Stimulated activated CD8-positive, alpha-beta memory T cell treated with anti-CD3 and anti-CD28 coated beads, Interleukin-7, amount 100 ng/mL, for 48 hours (primary cell): ENCODE results near the gene PIGQ.

Experiments used
- DNase-seq, 2 donors: peaks; one replicate each; pipeline ENCODE4 v3.0.0-alpha.2; 2020; ENCODE audit warnings: low read depth in 1 of 2; ENCODE audit errors: extremely low read depth in 1 of 2

Gene PIGQ

GRCh38 chr16:533391-534123 is 36.2 kb upstream of the PIGQ start:
- no peak for DNase-seq

- no peak for DNase-seq
These were observed 35.6 kb upstream of the PIGQ start for GRCh38 chr16:534135-534534.

GRCh38 chr16:534856-535445 is 34.8 kb upstream of the PIGQ start:
- no peak for DNase-seq

GRCh38 chr16:535446-536405 is 34.0 kb upstream of the PIGQ start:
- DNase-seq = no peak

GRCh38 chr16:536746-537145 is 33.0 kb upstream of the PIGQ start:
- DNase-seq = no peak

GRCh38 chr16:537415-538335 is 32.1 kb upstream of the PIGQ start:
- no peak for DNase-seq

GRCh38 chr16:539901-540530 is 29.8 kb upstream of the PIGQ start:
- DNase-seq = no peak

- no peak for DNase-seq
These were observed 29.0 kb upstream of the PIGQ start for GRCh38 chr16:540645-541340.

GRCh38 chr16:543301-544164 is 26.2 kb upstream of the PIGQ start:
- no peak for DNase-seq

- DNase-seq = no peak
These were observed 25.3 kb upstream of the PIGQ start for GRCh38 chr16:544517-544916.

GRCh38 chr16:546909-547770 is 22.6 kb upstream of the PIGQ start:
- peak in 1 of 2 donors; percentile 30 for DNase-seq

GRCh38 chr16:548586-548985 is 21.2 kb upstream of the PIGQ start:
- no peak for DNase-seq

GRCh38 chr16:549544-550263 is 20.1 kb upstream of the PIGQ start:
- DNase-seq = no peak

GRCh38 chr16:551210-551609 is 18.6 kb upstream of the PIGQ start:
- DNase-seq = no peak

- DNase-seq = no peak
These were observed 17.6 kb upstream of the PIGQ start for GRCh38 chr16:552171-552570.

GRCh38 chr16:553601-554296 is 16.0 kb upstream of the PIGQ start:
- DNase-seq = no peak

GRCh38 chr16:554297-554621 is 15.5 kb upstream of the PIGQ start:
- no peak for DNase-seq
